ENCODE results near the gene GHR. TPM values are rescaled to one million over a fixed set of nuclear protein-coding genes. Genes with fewer than 3 reads are reported as not detected.

Gene GHR
- total RNA-seq, 3 donors from 2014 or later (not counting 1 experiment from before 2014, with no cell fraction given) = not detected

DNA sequence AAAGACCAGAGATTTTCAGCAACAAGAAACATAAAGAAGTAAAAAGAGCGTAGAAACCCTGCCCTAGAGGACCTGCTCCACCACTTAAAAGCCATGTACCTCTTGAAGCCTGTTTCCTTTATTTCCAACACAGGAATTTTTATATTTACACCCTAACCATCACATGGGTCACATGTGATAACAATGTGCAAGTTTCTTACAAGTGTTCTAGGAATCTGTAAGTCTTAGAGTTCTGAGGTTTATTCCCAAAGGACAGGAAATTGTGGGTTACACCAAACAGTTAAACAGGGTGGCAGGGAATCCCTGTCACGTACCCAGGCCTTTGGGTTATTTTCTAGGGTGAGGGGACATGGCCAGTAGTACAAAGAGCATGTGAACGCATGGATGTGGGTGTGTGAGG, 224.8 kb downstream of the GHR start:
- Histone ChIP-seq H3K9me3 (ENCODE audit: control insufficient read depth, insufficient read depth, low read length) (no peaks in the 10 kb centered on the region), H3K4me1 (ENCODE audit: control insufficient read depth, insufficient read depth, low read length) (no peaks in the 10 kb centered on the region), H3K36me3 (ENCODE audit: control insufficient read depth, insufficient read depth, low read length) (no peaks in the 10 kb centered on the region), H3K4me3 (ENCODE audit: low read length) (no peak overlapping the region), H3K27me3 (ENCODE audit: control insufficient read depth, insufficient read depth, low read length) (peaks cover 3% of the 10 kb centered on the region), H3K27ac (ENCODE audit: low read length) (no peak overlapping the region)
- intact Hi-C loops (cut with micrococcal nuclease) = no loop called here
- no peak overlapping the region for H3K4me3 Mint-ChIP-seq
- no peaks in the 10 kb centered on the region for H3K4me1 Mint-ChIP-seq
- DNase-seq (no peak), ATAC-seq (no peak)
- peaks cover 6 to 27% of the 10 kb centered on the region in 2 donors for H3K27me3 Mint-ChIP-seq (ENCODE audit: low read depth in 2 of 2)
- no peaks in the 10 kb centered on the region for H3K36me3 Mint-ChIP-seq
- TF ChIP-seq, protein P1, sequence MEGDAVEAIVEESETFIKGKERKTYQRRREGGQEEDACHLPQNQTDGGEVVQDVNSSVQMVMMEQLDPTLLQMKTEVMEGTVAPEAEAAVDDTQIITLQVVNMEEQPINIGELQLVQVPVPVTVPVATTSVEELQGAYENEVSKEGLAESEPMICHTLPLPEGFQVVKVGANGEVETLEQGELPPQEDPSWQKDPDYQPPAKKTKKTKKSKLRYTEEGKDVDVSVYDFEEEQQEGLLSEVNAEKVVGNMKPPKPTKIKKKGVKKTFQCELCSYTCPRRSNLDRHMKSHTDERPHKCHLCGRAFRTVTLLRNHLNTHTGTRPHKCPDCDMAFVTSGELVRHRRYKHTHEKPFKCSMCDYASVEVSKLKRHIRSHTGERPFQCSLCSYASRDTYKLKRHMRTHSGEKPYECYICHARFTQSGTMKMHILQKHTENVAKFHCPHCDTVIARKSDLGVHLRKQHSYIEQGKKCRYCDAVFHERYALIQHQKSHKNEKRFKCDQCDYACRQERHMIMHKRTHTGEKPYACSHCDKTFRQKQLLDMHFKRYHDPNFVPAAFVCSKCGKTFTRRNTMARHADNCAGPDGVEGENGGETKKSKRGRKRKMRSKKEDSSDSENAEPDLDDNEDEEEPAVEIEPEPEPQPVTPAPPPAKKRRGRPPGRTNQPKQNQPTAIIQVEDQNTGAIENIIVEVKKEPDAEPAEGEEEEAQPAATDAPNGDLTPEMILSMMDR (IDR thresholded peaks at IDR 0.05) = no peak
- 66% methylated on average over 3 of the region's 3 CpGs for WGBS (ENCODE audit: insufficient coverage)
- H3K27ac Mint-ChIP-seq = no peak overlapping the region
- no peaks in the 10 kb centered on the region for H3K9me3 Mint-ChIP-seq

DNA sequence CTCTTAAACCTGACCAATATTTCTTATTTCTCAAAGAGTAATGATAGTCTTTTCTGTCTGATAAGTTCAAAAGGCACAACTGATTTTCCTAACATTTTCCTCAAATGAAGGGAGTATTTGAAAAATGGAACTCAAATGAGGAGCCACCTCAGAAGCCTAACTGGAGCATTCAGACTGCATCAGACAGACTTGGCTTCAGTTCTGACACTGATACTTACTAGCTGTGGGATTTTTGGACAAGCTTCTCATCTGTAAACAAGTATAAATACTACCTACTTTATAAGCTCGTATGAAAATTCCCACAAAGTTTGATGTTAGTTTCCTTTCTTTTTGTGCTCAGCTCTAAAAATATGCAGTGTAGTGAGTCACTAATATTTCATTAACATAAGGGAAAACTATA, 225.7 kb downstream of the GHR start:
- TF ChIP-seq, protein P1 (IDR thresholded peaks at IDR 0.05) = no peak
- no peak for ATAC-seq
- Mint-ChIP-seq H3K9me3 (no peaks in the 10 kb centered on the region), H3K36me3 (no peaks in the 10 kb centered on the region), H3K4me3 (no peak overlapping the region), H3K27ac (no peak overlapping the region), H3K4me1 (no peaks in the 10 kb centered on the region), H3K27me3 (ENCODE audit: low read depth in 2 of 2) (peaks cover 4 to 19% of the 10 kb centered on the region in 2 donors)
- WGBS (ENCODE audit: insufficient coverage) = no CpG with 5 or more reads among the region's 1 CpG
- Histone ChIP-seq H3K4me3 (ENCODE audit: low read length) (no peak overlapping the region), H3K4me1 (ENCODE audit: control insufficient read depth, insufficient read depth, low read length) (no peaks in the 10 kb centered on the region), H3K27me3 (ENCODE audit: control insufficient read depth, insufficient read depth, low read length) (no peaks in the 10 kb centered on the region), H3K27ac (ENCODE audit: low read length) (no peak overlapping the region), H3K9me3 (ENCODE audit: control insufficient read depth, insufficient read depth, low read length) (no peaks in the 10 kb centered on the region), H3K36me3 (ENCODE audit: control insufficient read depth, insufficient read depth, low read length) (no peaks in the 10 kb centered on the region)
- intact Hi-C loops (cut with micrococcal nuclease) = no loop called here
- no peak for DNase-seq

DNA sequence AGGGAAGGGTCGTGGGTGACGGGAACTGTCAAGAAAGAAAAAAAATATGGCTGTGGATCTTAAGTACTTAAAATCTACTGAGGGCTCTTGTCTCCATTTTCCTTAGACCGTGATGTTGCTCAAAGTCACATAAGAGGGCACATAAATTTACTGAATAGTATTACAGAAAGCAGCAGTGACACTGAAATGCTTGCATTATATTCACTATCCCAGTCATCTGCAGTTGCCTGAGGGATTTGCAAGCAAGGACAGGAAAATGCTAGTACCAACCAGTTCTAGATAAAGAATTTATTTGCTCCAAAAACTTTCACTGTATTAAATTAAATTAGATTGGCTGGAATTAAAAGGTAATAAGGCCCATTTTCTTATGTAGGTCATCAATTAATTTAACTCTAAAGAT, 226.8 kb downstream of the GHR start:
- H3K9me3 ChIP-seq (ENCODE audit: control insufficient read depth, insufficient read depth, low read length) = no peaks in the 10 kb centered on the region
- no peaks in the 10 kb centered on the region for H3K36me3 ChIP-seq (ENCODE audit: control insufficient read depth, insufficient read depth, low read length)
- H3K27ac Mint-ChIP-seq = no peak overlapping the region
- no peaks in the 10 kb centered on the region for H3K4me1 ChIP-seq (ENCODE audit: control insufficient read depth, insufficient read depth, low read length)
- no peak overlapping the region for H3K27ac ChIP-seq (ENCODE audit: low read length)
- intact Hi-C loops (cut with micrococcal nuclease) = no loop called here
- 82% methylated on average over 3 of the region's 3 CpGs for WGBS (ENCODE audit: insufficient coverage)
- no peaks in the 10 kb centered on the region for H3K27me3 ChIP-seq (ENCODE audit: control insufficient read depth, insufficient read depth, low read length)
- no peak overlapping the region for H3K4me3 Mint-ChIP-seq
- peaks cover 0 to 8% of the 10 kb centered on the region in 2 donors for H3K27me3 Mint-ChIP-seq (ENCODE audit: low read depth in 2 of 2)
- DNase-seq = no peak
- ATAC-seq = no peak
- TF ChIP-seq, protein P1 (IDR thresholded peaks at IDR 0.05) = no peak
- H3K36me3 Mint-ChIP-seq = no peaks in the 10 kb centered on the region
- no peaks in the 10 kb centered on the region for H3K4me1 Mint-ChIP-seq
- H3K4me3 ChIP-seq (ENCODE audit: low read length) = no peak overlapping the region
- H3K9me3 Mint-ChIP-seq = no peaks in the 10 kb centered on the region

DNA sequence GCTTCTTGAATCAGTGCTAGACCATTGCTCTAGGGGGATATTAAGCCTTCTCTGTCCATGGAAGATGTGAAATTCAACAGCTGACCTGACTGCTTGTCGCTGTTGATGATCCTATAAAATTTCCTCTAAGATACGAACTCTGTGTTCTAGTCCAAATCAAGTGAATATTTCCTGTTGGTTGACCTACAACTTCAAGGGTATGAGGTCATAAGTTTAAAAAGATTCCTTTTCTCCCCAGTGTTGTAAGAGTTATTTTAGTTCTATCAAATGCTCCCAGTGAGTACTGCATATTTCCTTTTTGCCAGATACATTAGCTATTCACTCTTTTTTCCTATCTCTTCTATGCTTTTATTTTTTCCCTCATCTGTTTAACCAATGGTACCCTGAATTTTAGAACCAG, 230.5 kb downstream of the GHR start:
- DNase-seq (no peak), ATAC-seq (no peak)
- Mint-ChIP-seq H3K36me3 (no peaks in the 10 kb centered on the region), H3K27ac (no peak overlapping the region), H3K9me3 (no peaks in the 10 kb centered on the region), H3K4me3 (no peak overlapping the region), H3K4me1 (no peaks in the 10 kb centered on the region), H3K27me3 (ENCODE audit: low read depth in 2 of 2) (no peaks in the 10 kb centered on the region)
- H3K36me3 ChIP-seq (ENCODE audit: control insufficient read depth, insufficient read depth, low read length) = no peaks in the 10 kb centered on the region
- H3K4me1 ChIP-seq (ENCODE audit: control insufficient read depth, insufficient read depth, low read length) = no peaks in the 10 kb centered on the region
- H3K27ac ChIP-seq (ENCODE audit: low read length) = no peak overlapping the region
- no peaks in the 10 kb centered on the region for H3K9me3 ChIP-seq (ENCODE audit: control insufficient read depth, insufficient read depth, low read length)
- WGBS (ENCODE audit: insufficient coverage) = 85% methylated on average over 2 of the region's 2 CpGs
- H3K27me3 ChIP-seq (ENCODE audit: control insufficient read depth, insufficient read depth, low read length) = no peaks in the 10 kb centered on the region
- H3K4me3 ChIP-seq (ENCODE audit: low read length) = no peak overlapping the region
- TF ChIP-seq, protein P1 (IDR thresholded peaks at IDR 0.05) = no peak
- intact Hi-C loops (cut with micrococcal nuclease) = no loop called here
